OCI-LY7 (cell line): ENCODE data around the gene DAPK1. TPM values are rescaled to one million over a fixed set of nuclear protein-coding genes. Genes with fewer than 3 reads are reported as not detected.

Source experiments
- BruUV-seq: library from RNA; stranded (reverse); fragments of 400-500 nt; replicated peaks from 2 replicates; lab custom pipeline; 2021; lab: Mats Ljungman, UMichigan
- CTCF ChIA-PET: fragments of 300-600 bp; sonication (Branson Sonifier 250); formaldehyde crosslinking; loops from one replicate; lab custom pipeline; 2022; ENCODE audit warnings: antibody characterized with exemption; ENCODE audit not compliant: unreplicated experiment; lab: Charles Lee
- POLR2A ChIA-PET: fragments of 300-600 bp; sonication (Branson Sonifier 250); formaldehyde crosslinking; loops from one replicate; lab custom pipeline; 2022; ENCODE audit warnings: antibody characterized with exemption; lab: Charles Lee
- DNase-seq: peaks from one replicate; pipeline ENCODE4 v3.0.0-alpha.2; 2015; ENCODE audit warnings: low spot score
- H2AFZ ChIP-seq: fragments of 200-600 bp; sonication (generic), shearing (Covaris generic); 2 replicates; pipeline ENCODE4 v1.6.1; 2014; ENCODE audit warnings: mild to moderate bottlenecking, antibody characterized with exemption, low read length, moderate library complexity
- H3K27ac ChIP-seq: fragments of 200-600 bp; sonication (generic); 2 replicates; pipeline ENCODE4 v1.5.1; 2014; ENCODE audit warnings: mixed run types, low read depth, mild to moderate bottlenecking, moderate library complexity, low read length, inconsistent platforms; ENCODE audit not compliant: poor library complexity, severe bottlenecking
- H3K36me3 ChIP-seq: fragments of 200-600 bp; sonication (generic); 2 replicates; pipeline ENCODE4 v1.6.1; 2014; ENCODE audit warnings: mild to moderate bottlenecking, antibody characterized with exemption, low read length, moderate library complexity, mixed read lengths; ENCODE audit not compliant: insufficient read depth
- H3K4me1 ChIP-seq: fragments of 200-600 bp; sonication (generic); 2 replicates; pipeline ENCODE4 v1.5.1; 2014; ENCODE audit warnings: mild to moderate bottlenecking, low read length; ENCODE audit not compliant: insufficient read depth, poor library complexity, severe bottlenecking
- H3K4me2 ChIP-seq: fragments of 200-600 bp; sonication (generic); 2 replicates; pipeline ENCODE4 v1.6.1; 2014; ENCODE audit warnings: mild to moderate bottlenecking, low read length
- H3K4me3 ChIP-seq: fragments of 200-600 bp; sonication (generic); 2 replicates; pipeline ENCODE4 v1.5.1; 2014; ENCODE audit warnings: mild to moderate bottlenecking, low read depth, low read length; ENCODE audit not compliant: poor library complexity, severe bottlenecking
- H3K79me2 ChIP-seq: fragments of 200-600 bp; sonication (generic); 2 replicates; pipeline ENCODE4 v1.6.1; 2016; ENCODE audit warnings: low read depth, mild to moderate bottlenecking, low read length, moderate library complexity, mixed read lengths; ENCODE audit not compliant: insufficient read depth
- H3K9me2 ChIP-seq: fragments of 200-600 bp; sonication (generic); 2 replicates; pipeline ENCODE4 v1.6.1; 2016; ENCODE audit warnings: mild to moderate bottlenecking, low read length, mixed read lengths; ENCODE audit not compliant: insufficient read depth
- H3K9me3 ChIP-seq: fragments of 200-600 bp; sonication (generic); 2 replicates; pipeline ENCODE4 v1.6.1; 2014; ENCODE audit warnings: mild to moderate bottlenecking, mixed run types, low read length, mixed read lengths
- H4K20me1 ChIP-seq: fragments of 200-600 bp; sonication (generic); 2 replicates; pipeline ENCODE4 v1.6.1; 2014; ENCODE audit warnings: mild to moderate bottlenecking, antibody characterized with exemption, low read length, moderate library complexity, mixed read lengths; ENCODE audit not compliant: insufficient read depth
- CTCF ChIP-seq: fragments of 200-600 bp; sonication (generic); conservative IDR thresholded peaks from 2 replicates; pipeline ENCODE4 v1.5.1; 2014; ENCODE audit warnings: mild to moderate bottlenecking, antibody characterized with exemption, low read length, moderate library complexity, mixed read lengths
- EZH2phosphoT487 ChIP-seq: fragments of 200-600 bp; sonication (generic); IDR thresholded peaks from 2 replicates; pipeline ENCODE4 v1.6.1; 2018; ENCODE audit warnings: low read depth, borderline replicate concordance, mild to moderate bottlenecking, mixed run types, antibody characterized with exemption, low read length, moderate library complexity, mixed read lengths
- intact Hi-C: fragments of 100-400 bp; cut with micrococcal nuclease; formaldehyde crosslinking; loops from one replicate; pipeline ENCODE4 v1.10.0; 2022; ENCODE audit not compliant: unreplicated experiment
- small RNA-seq: library from RNA; depleted of rRNA; stranded (forward); fragments of <200 nt; gene quantifications from one replicate; pipeline ENCODE3, GENCODE V24; 2014
- total RNA-seq, 2 experiments: library from RNA; depleted of rRNA in 1 of 2; stranded (reverse); fragments of >200 nt in 1 of 2; shearing (Covaris generic) in 1 of 2; gene quantifications; 2 replicates each; pipeline ENCODE4 v1.2.3, GENCODE V29; 2014 to 2022

Gene DAPK1
- total RNA-seq, 2 experiments from 2014 or later = 0.25 to 3.5 TPM

- no peaks in the 10 kb centered on the region for H3K36me3 ChIP-seq
- intact Hi-C loops = no loop called here
Measured at GRCh38 chr9:87753313-87753712, 255.6 kb downstream of the DAPK1 start.

More at GRCh38 chr9:87753313-87753712, 255.6 kb downstream of the DAPK1 start:
- Histone ChIP-seq H3K9me2 (no peaks in the 10 kb centered on the region), H3K4me1 (no peaks in the 10 kb centered on the region), H3K9me3 (no peaks in the 10 kb centered on the region), H3K4me2 (no peak overlapping the region), H3K4me3 (no peak overlapping the region), H3K79me2 (no peaks in the 10 kb centered on the region), H2AFZ (no peak overlapping the region), H3K27ac (no peak overlapping the region), H4K20me1 (no peaks in the 10 kb centered on the region)
- BruUV-seq = no TSS peak
- no peak for TF ChIP-seq EZH2phosphoT487
- no peak for TF ChIP-seq CTCF
- CTCF ChIA-PET = no interaction called here
- DNase-seq = no peak
- POLR2A ChIA-PET = no interaction called here

Small RNA genes lying within 50 kb of the gene (small RNA-seq; reads per million reads assigned to genes)
- gene AL161787.1 = 0.73 reads per million, percentile 30 among the genes with 10 or more reads in this experiment

Other genes starting within 250 kb of the DAPK1 start
- gene CTSL, start 228.3 kb downstream of the DAPK1 start, total RNA-seq (2014; rRNA removed; shearing (Covaris generic)) = not detected in 2 replicates
- not detected in 2 replicates for gene CTSL, start 228.3 kb downstream of the DAPK1 start, total RNA-seq (2022)